ENCODE data around the gene ABLIM2. TPM values are rescaled to one million over a fixed set of nuclear protein-coding genes. Genes with fewer than 3 reads are reported as not detected.

ABLIM2 gene
- total RNA-seq, 2 experiments from 2014 or later: 0.76 TPM; not detected in 1

GRCh38 chr4:8182294-8182693 is 23.7 kb upstream of the ABLIM2 start:
- BruUV-seq (replicated peaks): no TSS peak
- TF ChIP-seq CTCF (conservative IDR thresholded peaks at IDR 0.05; ENCODE audit: low read length) (no peak), EZH2phosphoT487 (IDR thresholded peaks at IDR 0.05; ENCODE audit: borderline replicate concordance, low read depth, low read length) (no peak)
- Histone ChIP-seq H4K20me1 (ENCODE audit: insufficient read depth, low read length) (no peaks in the 10 kb centered on the region), H3K9me3 (ENCODE audit: low read length) (no peaks in the 10 kb centered on the region), H3K4me2 (ENCODE audit: low read length) (no peak overlapping the region), H2AFZ (ENCODE audit: low read length) (no peak overlapping the region), H3K9me2 (ENCODE audit: insufficient read depth, low read length) (no peaks in the 10 kb centered on the region), H3K79me2 (ENCODE audit: insufficient read depth, low read depth, low read length) (no peaks in the 10 kb centered on the region), H3K4me1 (ENCODE audit: insufficient read depth, low read length, poor library complexity, severe bottlenecking) (no peaks in the 10 kb centered on the region), H3K36me3 (ENCODE audit: insufficient read depth, low read length) (no peaks in the 10 kb centered on the region), H3K4me3 (ENCODE audit: low read depth, low read length, poor library complexity, severe bottlenecking) (no peak overlapping the region), H3K27ac (ENCODE audit: low read depth, low read length, poor library complexity, severe bottlenecking) (no peak overlapping the region)
- DNase-seq (ENCODE audit: low spot score): no peak
- ChIA-PET CTCF (ENCODE audit: unreplicated experiment) (no interaction called here), POLR2A (no interaction called here)
- intact Hi-C loops (cut with micrococcal nuclease; ENCODE audit: unreplicated experiment): no loop called here

GRCh38 chr4:8181844-8182243 is 23.2 kb upstream of the ABLIM2 start:
- no peaks in the 10 kb centered on the region for H3K4me1 ChIP-seq (ENCODE audit: insufficient read depth, low read length, poor library complexity, severe bottlenecking)
- H3K4me3 ChIP-seq (ENCODE audit: low read depth, low read length, poor library complexity, severe bottlenecking): no peak overlapping the region
- DNase-seq (ENCODE audit: low spot score): no peak
- ChIA-PET CTCF (ENCODE audit: unreplicated experiment) (no interaction called here), POLR2A (no interaction called here)
- intact Hi-C loops (cut with micrococcal nuclease; ENCODE audit: unreplicated experiment): no loop called here
- BruUV-seq (replicated peaks): no TSS peak
- TF ChIP-seq CTCF (conservative IDR thresholded peaks at IDR 0.05; ENCODE audit: low read length): no peak
- no peak for TF ChIP-seq EZH2phosphoT487 (IDR thresholded peaks at IDR 0.05; ENCODE audit: borderline replicate concordance, low read depth, low read length)
- H3K27ac ChIP-seq (ENCODE audit: low read depth, low read length, poor library complexity, severe bottlenecking): no peak overlapping the region
- no peaks in the 10 kb centered on the region for H4K20me1 ChIP-seq (ENCODE audit: insufficient read depth, low read length)
- no peaks in the 10 kb centered on the region for H3K9me2 ChIP-seq (ENCODE audit: insufficient read depth, low read length)
- no peaks in the 10 kb centered on the region for H3K79me2 ChIP-seq (ENCODE audit: insufficient read depth, low read depth, low read length)
- no peak overlapping the region for H2AFZ ChIP-seq (ENCODE audit: low read length)
- H3K4me2 ChIP-seq (ENCODE audit: low read length): no peak overlapping the region
- no peaks in the 10 kb centered on the region for H3K36me3 ChIP-seq (ENCODE audit: insufficient read depth, low read length)
- H3K9me3 ChIP-seq (ENCODE audit: low read length): no peaks in the 10 kb centered on the region

- Histone ChIP-seq H4K20me1 (ENCODE audit: insufficient read depth, low read length) (no peaks in the 10 kb centered on the region), H2AFZ (ENCODE audit: low read length) (no peak overlapping the region), H3K9me2 (ENCODE audit: insufficient read depth, low read length) (no peaks in the 10 kb centered on the region), H3K4me1 (ENCODE audit: insufficient read depth, low read length, poor library complexity, severe bottlenecking) (no peaks in the 10 kb centered on the region), H3K36me3 (ENCODE audit: insufficient read depth, low read length) (no peaks in the 10 kb centered on the region), H3K79me2 (ENCODE audit: insufficient read depth, low read depth, low read length) (no peaks in the 10 kb centered on the region), H3K4me3 (ENCODE audit: low read depth, low read length, poor library complexity, severe bottlenecking) (no peak overlapping the region), H3K27ac (ENCODE audit: low read depth, low read length, poor library complexity, severe bottlenecking) (no peak overlapping the region), H3K4me2 (ENCODE audit: low read length) (no peak overlapping the region), H3K9me3 (ENCODE audit: low read length) (no peaks in the 10 kb centered on the region)
- ChIA-PET CTCF (ENCODE audit: unreplicated experiment) (no interaction called here), POLR2A (no interaction called here)
- no TSS peak for BruUV-seq (replicated peaks)
- DNase-seq (ENCODE audit: low spot score): no peak
- TF ChIP-seq CTCF (conservative IDR thresholded peaks at IDR 0.05; ENCODE audit: low read length) (no peak), EZH2phosphoT487 (IDR thresholded peaks at IDR 0.05; ENCODE audit: borderline replicate concordance, low read depth, low read length) (no peak)
- intact Hi-C loops (cut with micrococcal nuclease; ENCODE audit: unreplicated experiment): no loop called here
These were observed 22.5 kb upstream of the ABLIM2 start for GRCh38 chr4:8181119-8181518.
